A549 (cell line): ENCODE results near the gene ST3GAL6. TPM values are rescaled to one million over a fixed set of nuclear protein-coding genes. Genes with fewer than 3 reads are reported as not detected.

Experiments
- ATAC-seq, 2 experiments: fragments of 200-7000 bp in 1 of 2; fragments of >200 bp in 1 of 2; cut with Nextera tagmentation in 1 of 2; cut with Tn5 transposase in 1 of 2; 3 replicates each; pipeline versions ENCODE4 v1.8.0 to v1.9.1; 2018 to 2020; ENCODE audit warnings: mild to moderate bottlenecking in 1 of 2, moderate library complexity in 1 of 2
- CTCF ChIA-PET: fragments of 300-600 bp; sonication (Branson Sonifier 250); formaldehyde crosslinking; extraction: SDS; loops from one replicate; lab custom pipeline; 2021; ENCODE audit warnings: antibody characterized with exemption, inconsistent platforms; lab: Yijun Ruan, JAX
- POLR2A ChIA-PET: fragments of 350-600 bp; formaldehyde crosslinking; extraction: SDS; loops from one replicate; lab custom pipeline; 2021; ENCODE audit warnings: antibody characterized with exemption, inconsistent platforms; lab: Yijun Ruan, JAX
- DNase-seq, 2 experiments: peaks; one replicate each; pipeline versions ENCODE4 v3.0.0 to v3.0.0-alpha.2; 2011 to 2016; ENCODE audit warnings: low read depth in 1 of 2, low spot score in 1 of 2
- FAIRE-seq: peaks from 2 replicates; lab custom pipeline; 2011; peaks lifted over from hg19 to GRCh38; lab: Jason Lieb, UNC
- H3K27ac ChIP-seq, 2 experiments: fragments of >200 bp; sonication (Bioruptor Twin); formaldehyde crosslinking; 3 replicates each; pipeline ENCODE4 v1.5.1; 2016 to 2017
- H3K4me1 ChIP-seq: fragments of >200 bp; sonication (Bioruptor Twin); formaldehyde crosslinking; 3 replicates; pipeline ENCODE4 v1.6.1; 2016
- H3K4me2 ChIP-seq: fragments of >200 bp; sonication (Bioruptor Twin); formaldehyde crosslinking; 3 replicates; pipeline ENCODE4 v1.6.1; 2016
- H3K4me3 ChIP-seq: fragments of >200 bp; sonication (Bioruptor Twin); formaldehyde crosslinking; 3 replicates; pipeline ENCODE4 v1.5.1; 2016
- H3K9me3 ChIP-seq: fragments of >200 bp; sonication (Bioruptor Twin); formaldehyde crosslinking; 3 replicates; pipeline ENCODE4 v1.6.1; 2016
- BHLHE40 ChIP-seq: IDR thresholded peaks from 2 replicates; pipeline ENCODE4 v1.6.1; 2012; ENCODE audit warnings: low read depth, low read length, inconsistent platforms
- CBX2 ChIP-seq: fragments of 200-600 bp; sonication (generic); IDR thresholded peaks from 2 replicates; pipeline ENCODE4 v1.6.1; 2016; ENCODE audit warnings: low read depth, mild to moderate bottlenecking, borderline replicate concordance
- CHD2 ChIP-seq: fragments of 150-350 bp; IDR thresholded peaks from 2 replicates; pipeline ENCODE4 v1.6.1; 2014; ENCODE audit warnings: low read length; ENCODE audit not compliant: partially characterized antibody
- CHD4 ChIP-seq: fragments of 200-600 bp; sonication (generic); IDR thresholded peaks from 2 replicates; pipeline ENCODE4 v1.6.1; 2016; ENCODE audit warnings: antibody characterized with exemption, mild to moderate bottlenecking, borderline replicate concordance
- EHMT2 ChIP-seq: fragments of 200-600 bp; sonication (generic); IDR thresholded peaks from 2 replicates; pipeline ENCODE4 v1.6.1; 2016; ENCODE audit warnings: antibody characterized with exemption, low read depth, mild to moderate bottlenecking, moderate library complexity
- GATA3 ChIP-seq: IDR thresholded peaks from 2 replicates; pipeline ENCODE4 v1.6.1; 2012; ENCODE audit warnings: borderline replicate concordance
- HDAC2 ChIP-seq: fragments of 200-600 bp; sonication (generic); IDR thresholded peaks from 2 replicates; pipeline ENCODE4 v1.6.1; 2016
- JUNB ChIP-seq: fragments of >200 bp; sonication (Bioruptor Twin); formaldehyde crosslinking; IDR thresholded peaks from 2 replicates; pipeline ENCODE4 v1.6.1; 2016
- MAFK ChIP-seq: fragments of 450-650 bp; IDR thresholded peaks from 2 replicates; pipeline ENCODE4 v1.6.1; 2014; ENCODE audit not compliant: partially characterized antibody
- MYC ChIP-seq: IDR thresholded peaks from 2 replicates; pipeline ENCODE4 v1.6.1; 2012; ENCODE audit warnings: mild to moderate bottlenecking, inconsistent platforms, low read length, improper control_type of control experiment, borderline replicate concordance
- NPAS2 ChIP-seq: fragments of 250-450 bp; sonication (Bioruptor Pico); IDR thresholded peaks from 2 replicates; pipeline ENCODE4 v1.8.0; 2022; ENCODE audit warnings: mild to moderate bottlenecking, moderate library complexity, borderline replicate concordance
- NR3C1 ChIP-seq: fragments of >200 bp; sonication (Bioruptor Twin); formaldehyde crosslinking; IDR thresholded peaks from 3 replicates; pipeline ENCODE4 v1.6.1; 2017
- PBX3 ChIP-seq: IDR thresholded peaks from 2 replicates; pipeline ENCODE4 v1.6.1; 2012
- POLR2AphosphoS2 ChIP-seq: conservative IDR thresholded peaks from 2 replicates; pipeline ENCODE4 v1.6.1; 2012; ENCODE audit warnings: low read length, improper control_type of control experiment, inconsistent platforms
- RAD21 ChIP-seq, 2 experiments: fragments of >200 bp in 1 of 2; sonication (Bioruptor Twin) in 1 of 2; formaldehyde crosslinking in 1 of 2; IDR thresholded peaks in 1 of 2; conservative IDR thresholded peaks in 1 of 2; 2 replicates in 1 of 2; 3 replicates in 1 of 2; pipeline ENCODE4 v1.6.1; 2012 to 2018; ENCODE audit warnings: inconsistent platforms in 1 of 2
- RCOR1 ChIP-seq: fragments of 150-350 bp; IDR thresholded peaks from 2 replicates; pipeline ENCODE4 v1.6.1; 2014; ENCODE audit warnings: antibody characterized with exemption, low read length, low read depth
- SMC3 ChIP-seq: fragments of >200 bp; sonication (Bioruptor Twin); formaldehyde crosslinking; IDR thresholded peaks from 3 replicates; pipeline ENCODE4 v1.6.1; 2018; ENCODE audit warnings: inconsistent platforms
- ZFP36 ChIP-seq: fragments of 450-650 bp; IDR thresholded peaks from 2 replicates; pipeline ENCODE4 v1.6.1; 2014; ENCODE audit warnings: borderline replicate concordance; ENCODE audit not compliant: partially characterized antibody
- ZSCAN20 ChIP-seq: fragments of 250-450 bp; sonication (Bioruptor Pico); IDR thresholded peaks from 2 replicates; pipeline ENCODE4 v1.8.0; 2022; ENCODE audit warnings: mild to moderate bottlenecking, moderate library complexity
- WGBS: methylation state at CpG from one replicate; pipeline ENCODE4 v1.1.6; 2017; ENCODE audit errors: missing lambda C conversion rate; 5-methylcytosine and 5-hydroxymethylcytosine counted together
- polyA plus RNA-seq, 4 experiments: library from polyadenylated mRNA; depleted of rRNA in 3 of 4; stranded (reverse); fragments of >200 nt; fragmentation: RNase III in 1 of 4; extraction: RNeasy Plus Mini Kit Qiagen cat#74134 plus additional on column Dnase treatment in 1 of 4; gene quantifications; 2 replicates in 3 of 4; 3 replicates in 1 of 4; pipeline ENCODE4 v1.2.3, GENCODE V29; 2011 to 2017
- TF ChIP-seq, protein P1 (sequence below): IDR thresholded peaks from 2 replicates; pipeline ENCODE4 v1.6.1; 2012; ENCODE audit warnings: low read depth, borderline replicate concordance

Gene ST3GAL6
- polyA plus RNA-seq, 2 of the 4 experiments (the other 2 are of a cell fraction) = 1.1 to 1.4 TPM

DNA sequence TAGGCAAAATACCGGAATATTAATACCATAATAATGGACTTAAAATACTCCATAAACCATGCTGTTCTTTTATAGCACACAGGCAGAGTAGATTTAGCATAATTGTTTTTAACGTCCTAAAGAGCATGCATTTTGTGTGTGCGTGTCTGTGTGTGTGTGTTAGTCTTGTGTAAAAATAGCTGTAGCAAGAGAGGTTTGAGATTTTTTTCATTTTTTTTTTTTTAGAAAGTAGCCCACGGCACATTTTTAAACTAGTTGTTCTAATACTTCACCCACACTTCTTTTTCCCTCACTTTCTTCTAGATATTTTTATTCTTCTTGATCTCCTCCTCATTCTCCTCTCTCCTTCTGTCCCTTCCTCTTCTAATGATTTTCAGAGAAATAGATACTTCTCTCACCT, 7.5 kb upstream of the ST3GAL6 start:
- Histone ChIP-seq H3K9me3 (no peaks in the 10 kb centered on the region), H3K4me3 (no peak overlapping the region), H3K4me1 (peaks cover 4% of the 10 kb centered on the region; the same call in 2 of the 3 replicates), H3K4me2 (no peak overlapping the region), H3K27ac (no peak overlapping the region)
- no peak for TF ChIP-seq CHD4
- no peak for TF ChIP-seq NPAS2
- no peak for TF ChIP-seq ZSCAN20 (CRISPR knock-in tag)
- no peak for TF ChIP-seq JUNB
- no peak for TF ChIP-seq EHMT2
- no peak for TF ChIP-seq SMC3
- TF ChIP-seq, protein P1, sequence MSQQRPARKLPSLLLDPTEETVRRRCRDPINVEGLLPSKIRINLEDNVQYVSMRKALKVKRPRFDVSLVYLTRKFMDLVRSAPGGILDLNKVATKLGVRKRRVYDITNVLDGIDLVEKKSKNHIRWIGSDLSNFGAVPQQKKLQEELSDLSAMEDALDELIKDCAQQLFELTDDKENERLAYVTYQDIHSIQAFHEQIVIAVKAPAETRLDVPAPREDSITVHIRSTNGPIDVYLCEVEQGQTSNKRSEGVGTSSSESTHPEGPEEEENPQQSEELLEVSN = no peak
- TF ChIP-seq RAD21 (conservative IDR thresholded peaks at IDR 0.05 in 1 of 2, IDR thresholded peaks at IDR 0.05 in 1 of 2) = no peak
- TF ChIP-seq NR3C1 = no peak
- no peak for TF ChIP-seq MYC
- TF ChIP-seq GATA3 = no peak
- no peak for TF ChIP-seq HDAC2
- no peak for TF ChIP-seq MAFK
- no peak for TF ChIP-seq BHLHE40
- FAIRE-seq (no peak), DNase-seq (no peak), ATAC-seq (no peak)
- POLR2A ChIA-PET = no interaction called here
- CTCF ChIA-PET = interaction anchor here (1.2 kb wide), 1 partner anchor 154 kb away, joined by 3 read pairs; no protein-coding TSS in a partner anchor
- WGBS = 67% methylated on average over 4 of the region's 4 CpGs

GRCh38 chr3:98759629-98760028, 3.5 kb upstream of the ST3GAL6 start:
- FAIRE-seq = no peak
- no peak overlapping the region for H3K4me2 ChIP-seq
- POLR2A ChIA-PET = no interaction called here

DNA sequence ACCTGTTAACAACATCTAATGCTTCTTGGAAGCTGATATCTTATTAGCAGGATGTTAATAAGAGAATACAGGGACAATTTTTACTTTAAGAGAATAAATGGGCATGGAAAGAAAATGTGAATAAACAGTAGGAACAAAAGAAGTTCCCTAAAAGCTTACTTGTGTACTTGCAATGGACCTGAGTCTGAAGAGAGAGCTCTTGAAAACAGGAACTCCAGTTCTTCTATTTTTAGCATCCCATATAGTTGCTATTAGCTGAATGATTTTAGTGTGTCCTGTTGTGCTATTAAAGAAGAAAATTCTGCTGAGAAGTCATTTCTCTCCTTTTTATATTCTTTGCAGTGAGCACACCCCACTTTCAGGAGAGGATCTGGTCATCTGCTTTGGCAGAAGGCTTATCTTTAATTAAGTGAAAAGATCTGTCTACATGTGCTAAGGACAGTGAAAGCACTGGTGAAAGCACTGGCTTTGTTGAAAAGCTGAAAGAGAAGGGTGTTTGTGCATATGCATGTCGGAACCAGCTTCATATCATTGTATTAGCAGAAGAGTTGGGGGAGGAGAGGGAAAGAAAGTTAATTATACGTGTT, 1.4 kb upstream of the ST3GAL6 start:
- Histone ChIP-seq H3K4me1 (no peaks in the 10 kb centered on the region), H3K4me3 (no peak overlapping the region), H3K27ac (no peak overlapping the region), H3K4me2 (no peak overlapping the region), H3K9me3 (no peaks in the 10 kb centered on the region)
- ChIA-PET CTCF (interaction anchor here (1.3 kb wide), 1 partner anchor 160 kb away, joined by 3 read pairs; no protein-coding TSS in a partner anchor), POLR2A (no interaction called here)
- ATAC-seq = no peak
- no peak for TF ChIP-seq ZFP36
- no peak for TF ChIP-seq POLR2AphosphoS2
- TF ChIP-seq, all 56 proteins: peak for 0
- WGBS = 86% methylated on average over 2 of the region's 2 CpGs
- DNase-seq (no peak), FAIRE-seq (no peak)

More at GRCh38 chr3:98759629-98760028, 3.5 kb upstream of the ST3GAL6 start:
- TF ChIP-seq RCOR1 = no peak
- DNase-seq (no peak), ATAC-seq (no peak)
- H3K27ac ChIP-seq = no peak overlapping the region
- H3K4me1 ChIP-seq = no peaks in the 10 kb centered on the region
- CTCF ChIA-PET = no interaction called here
- H3K9me3 ChIP-seq = no peaks in the 10 kb centered on the region
- 92% methylated on average over 2 of the region's 2 CpGs for WGBS
- H3K4me3 ChIP-seq = no peak overlapping the region

GRCh38 chr3:98763819-98764418, 779 bp downstream of the ST3GAL6 start:
- Histone ChIP-seq H3K4me2 (no peak overlapping the region), H3K4me1 (no peaks in the 10 kb centered on the region), H3K27ac (no peak overlapping the region), H3K9me3 (no peaks in the 10 kb centered on the region), H3K4me3 (no peak overlapping the region)
- TF ChIP-seq PBX3 (no peak), MAFK (peak; percentile 68), CHD2 (no peak), CBX2 (no peak), NR3C1 (no peak)
- ATAC-seq (no peak), FAIRE-seq (no peak), DNase-seq (no peak)
- POLR2A ChIA-PET = interaction anchor here (0.5 kb wide), 1 partner anchor 198 kb away, joined by 4 read pairs; no protein-coding TSS in a partner anchor
- CTCF ChIA-PET = interaction anchor here (1.2 to 1.5 kb wide), 2 partner anchors 10 to 16 kb away, joined by 3 to 4 read pairs; no protein-coding TSS in a partner anchor
- WGBS = 53% methylated on average over 5 of the region's 5 CpGs
